ENCODE results near the gene IL17RD. TPM values are rescaled to one million over a fixed set of nuclear protein-coding genes. Genes with fewer than 3 reads are reported as not detected.

Gene IL17RD
- total RNA-seq, 1 donor from 2014 or later: 51.9 TPM

- Mint-ChIP-seq H3K27ac (ENCODE audit: unreplicated experiment) (no peak overlapping the region), H3K4me1 (peaks cover 45% of the 10 kb centered on the region), H3K27me3 (ENCODE audit: low read depth) (no peaks in the 10 kb centered on the region), H3K4me3 (no peak overlapping the region), H3K36me3 (ENCODE audit: low read depth) (peaks cover 10% of the 10 kb centered on the region), H3K9me3 (no peaks in the 10 kb centered on the region)
- TF ChIP-seq CTCF (conservative IDR thresholded peaks at IDR 0.05): no peak
- DNase-seq (ENCODE audit: low read depth, low spot score): no peak
These were observed 24.3 kb downstream of the IL17RD start for GRCh38 chr3:57140894-57141293.

GRCh38 chr3:57135964-57136719 lies 29.0 kb downstream of the IL17RD start:
- Mint-ChIP-seq H3K27ac (ENCODE audit: unreplicated experiment) (no peak overlapping the region), H3K4me3 (no peak overlapping the region), H3K36me3 (ENCODE audit: low read depth) (peaks cover 16% of the 10 kb centered on the region), H3K4me1 (peaks cover 42% of the 10 kb centered on the region), H3K27me3 (ENCODE audit: low read depth) (no peaks in the 10 kb centered on the region), H3K9me3 (no peaks in the 10 kb centered on the region)
- no peak for DNase-seq (ENCODE audit: low read depth, low spot score)
- no peak for TF ChIP-seq CTCF (conservative IDR thresholded peaks at IDR 0.05)

- Mint-ChIP-seq H3K27ac (ENCODE audit: unreplicated experiment) (no peak overlapping the region), H3K4me3 (no peak overlapping the region), H3K36me3 (ENCODE audit: low read depth) (peaks cover 16% of the 10 kb centered on the region), H3K4me1 (peaks cover 69% of the 10 kb centered on the region), H3K9me3 (no peaks in the 10 kb centered on the region), H3K27me3 (ENCODE audit: low read depth) (no peaks in the 10 kb centered on the region)
- no peak for DNase-seq (ENCODE audit: low read depth, low spot score)
- TF ChIP-seq CTCF (conservative IDR thresholded peaks at IDR 0.05): no peak
These were observed 32.0 kb downstream of the IL17RD start for GRCh38 chr3:57133157-57133556.

GRCh38 chr3:57132674-57133073 lies 32.5 kb downstream of the IL17RD start:
- Mint-ChIP-seq H3K9me3 (no peaks in the 10 kb centered on the region), H3K36me3 (ENCODE audit: low read depth) (peaks cover 16% of the 10 kb centered on the region), H3K27me3 (ENCODE audit: low read depth) (no peaks in the 10 kb centered on the region), H3K4me3 (no peak overlapping the region), H3K27ac (ENCODE audit: unreplicated experiment) (no peak overlapping the region), H3K4me1 (peaks cover 69% of the 10 kb centered on the region)
- no peak for DNase-seq (ENCODE audit: low read depth, low spot score)
- peak; percentile 42 for TF ChIP-seq CTCF (conservative IDR thresholded peaks at IDR 0.05)

GRCh38 chr3:57131210-57131588 lies 34.0 kb downstream of the IL17RD start:
- peak overlapping the region; percentile 82 for H3K4me3 Mint-ChIP-seq
- DNase-seq (ENCODE audit: low read depth, low spot score): no peak
- peak overlapping the region; percentile 98 for H3K27ac Mint-ChIP-seq (ENCODE audit: unreplicated experiment)
- TF ChIP-seq CTCF (conservative IDR thresholded peaks at IDR 0.05): no peak
- peaks cover 67% of the 10 kb centered on the region for H3K4me1 Mint-ChIP-seq
- no peaks in the 10 kb centered on the region for H3K27me3 Mint-ChIP-seq (ENCODE audit: low read depth)
- H3K9me3 Mint-ChIP-seq: no peaks in the 10 kb centered on the region
- H3K36me3 Mint-ChIP-seq (ENCODE audit: low read depth): peaks cover 13% of the 10 kb centered on the region

All from neural crest cell (in vitro differentiated cells).